Fibroblast of villous mesenchyme (primary cell): ENCODE data around the gene ALKBH6. TPM values are rescaled to one million over a fixed set of nuclear protein-coding genes. Genes with fewer than 3 reads are reported as not detected.
A peak's percentile ranks its signal among the peaks of the same experiment; 100 is the strongest.

Experiments used
- DNase-seq: peaks from one replicate; pipeline ENCODE4 v3.0.0-alpha.2; 2010; ENCODE audit warnings: low read depth
- H3K4me3 ChIP-seq: 2 replicates; pipeline ENCODE4 v1.5.1; 2011; ENCODE audit warnings: low read depth, mild to moderate bottlenecking, low read length
- CTCF ChIP-seq: IDR thresholded peaks from 2 replicates; pipeline ENCODE4 v1.5.1; 2012; ENCODE audit warnings: low read depth, mild to moderate bottlenecking, low read length; ENCODE audit not compliant: insufficient read depth
- total RNA-seq: library from RNA; depleted of rRNA; stranded (reverse); fragments of >200 nt; gene quantifications from 2 replicates; pipeline ENCODE4 v1.2.3, GENCODE V29; 2012

Gene ALKBH6
- total RNA-seq, 1 donor, result 14.2 TPM

GRCh38 chr19:36019061-36019670 lies 5.2 kb upstream of the ALKBH6 start:
- no peak for TF ChIP-seq CTCF
- H3K4me3 ChIP-seq, result no peak overlapping the region
- DNase-seq, result no peak

GRCh38 chr19:36013280-36014011 lies 567 bp downstream of the ALKBH6 start:
- DNase-seq, result no peak
- peak overlapping the region; percentile 97 for H3K4me3 ChIP-seq
- TF ChIP-seq CTCF, result no peak

GRCh38 chr19:36010402-36010801 lies 3.6 kb downstream of the ALKBH6 start:
- TF ChIP-seq CTCF, result no peak
- no peak overlapping the region for H3K4me3 ChIP-seq
- no peak for DNase-seq

GRCh38 chr19:36009633-36010379 lies 4.2 kb downstream of the ALKBH6 start:
- DNase-seq, result no peak
- peak overlapping the region; percentile 46 for H3K4me3 ChIP-seq
- TF ChIP-seq CTCF, result no peak

- DNase-seq, result peak; percentile 57
- peak overlapping the region; percentile 46 for H3K4me3 ChIP-seq
- no peak for TF ChIP-seq CTCF
These were observed 4.8 kb downstream of the ALKBH6 start for GRCh38 chr19:36009220-36009619.

GRCh38 chr19:36008336-36008978 lies 5.6 kb downstream of the ALKBH6 start, which contains the start of gene SYNE4:
SYNE4 (minus strand) TSS chr19:36008813; CDS start chr19:36008681, 132 bp downstream.
- H3K4me3 ChIP-seq, result peak within 1 kb of the TSS; percentile 46
- no peak for DNase-seq
- no peak for TF ChIP-seq CTCF
